ENCODE results near the gene UBD.

DNA sequence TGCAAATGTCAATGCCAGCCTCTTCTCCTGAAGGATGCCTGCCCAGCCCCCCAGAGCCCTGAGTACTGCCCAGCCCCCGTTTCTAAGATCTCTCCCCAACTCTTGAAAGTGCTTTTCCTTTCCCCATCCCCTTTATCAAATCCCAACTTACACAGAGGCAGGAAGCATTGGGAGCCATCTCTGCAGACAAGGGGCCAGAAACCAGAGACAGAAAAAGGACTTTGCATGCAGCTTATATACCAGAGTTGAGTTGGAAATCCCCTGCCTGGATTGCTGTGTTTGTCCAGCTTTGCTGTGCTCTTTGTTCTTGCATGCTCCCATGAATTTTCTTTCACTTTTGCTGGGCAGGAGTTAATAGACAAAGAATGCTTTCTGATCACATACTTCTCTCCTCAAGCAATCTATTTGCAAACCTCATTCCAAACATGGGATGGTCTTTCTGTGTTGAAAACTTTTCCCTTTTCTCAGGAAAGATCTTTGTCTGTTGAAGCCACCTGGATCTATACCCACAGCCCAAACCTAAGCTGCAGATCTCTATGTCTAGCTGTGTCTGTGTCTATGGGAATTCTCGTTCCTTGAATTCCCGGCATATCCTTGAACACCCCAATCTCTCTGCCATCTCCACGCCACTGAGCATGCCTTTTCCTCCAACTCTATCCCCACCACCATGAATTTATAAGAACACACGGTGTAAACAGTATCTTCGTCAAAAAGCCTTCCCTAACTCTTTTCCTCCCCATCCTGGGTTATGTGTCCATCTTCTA is at the start of gene UBD:
- TF ChIP-seq, protein P1, sequence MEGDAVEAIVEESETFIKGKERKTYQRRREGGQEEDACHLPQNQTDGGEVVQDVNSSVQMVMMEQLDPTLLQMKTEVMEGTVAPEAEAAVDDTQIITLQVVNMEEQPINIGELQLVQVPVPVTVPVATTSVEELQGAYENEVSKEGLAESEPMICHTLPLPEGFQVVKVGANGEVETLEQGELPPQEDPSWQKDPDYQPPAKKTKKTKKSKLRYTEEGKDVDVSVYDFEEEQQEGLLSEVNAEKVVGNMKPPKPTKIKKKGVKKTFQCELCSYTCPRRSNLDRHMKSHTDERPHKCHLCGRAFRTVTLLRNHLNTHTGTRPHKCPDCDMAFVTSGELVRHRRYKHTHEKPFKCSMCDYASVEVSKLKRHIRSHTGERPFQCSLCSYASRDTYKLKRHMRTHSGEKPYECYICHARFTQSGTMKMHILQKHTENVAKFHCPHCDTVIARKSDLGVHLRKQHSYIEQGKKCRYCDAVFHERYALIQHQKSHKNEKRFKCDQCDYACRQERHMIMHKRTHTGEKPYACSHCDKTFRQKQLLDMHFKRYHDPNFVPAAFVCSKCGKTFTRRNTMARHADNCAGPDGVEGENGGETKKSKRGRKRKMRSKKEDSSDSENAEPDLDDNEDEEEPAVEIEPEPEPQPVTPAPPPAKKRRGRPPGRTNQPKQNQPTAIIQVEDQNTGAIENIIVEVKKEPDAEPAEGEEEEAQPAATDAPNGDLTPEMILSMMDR (IDR thresholded peaks at IDR 0.05; ENCODE audit: low read length), result no peak
- TF ChIP-seq EZH2 (IDR thresholded peaks at IDR 0.05; ENCODE audit: borderline replicate concordance, low read length), result no peak

All from OCI-LY1 (cell line).